Thyroid gland (tissue), 4 donors: ENCODE results near the gene FOXJ2.

Experiments used
- CTCF ChIP-seq, 6 experiments: fragments of 200-600 bp in 3 of 6; fragments of 450-650 bp in 3 of 6; sonication (generic) in 3 of 6; IDR thresholded peaks; one replicate each; pipeline ENCODE4 v1.5.1; 2016 to 2019; ENCODE audit warnings: antibody characterized with exemption in 6 of 6, mild to moderate bottlenecking in 2 of 6, inconsistent platforms in 1 of 6, moderate library complexity in 1 of 6
- POLR2A ChIP-seq, 2 donors: fragments of 450-650 bp; IDR thresholded peaks; one replicate each; pipeline ENCODE4 v1.6.1; 2017; ENCODE audit warnings: antibody characterized with exemption in 2 of 2, mild to moderate bottlenecking in 2 of 2, moderate library complexity in 1 of 2

GRCh38 chr12:7989827-7990491 is 42.6 kb upstream of the FOXJ2 start:
- no peak for TF ChIP-seq CTCF (IDR thresholded peaks at IDR 0.05)
- TF ChIP-seq POLR2A (IDR thresholded peaks at IDR 0.05), result no peak
